CD4-positive, CD25-positive, alpha-beta regulatory T cell (primary cell): ENCODE measurements around the gene RERE. TPM values are rescaled to one million over a fixed set of nuclear protein-coding genes. Genes with fewer than 3 reads are reported as not detected.
"Not testable (repeated sequence)": the region's sequence is repeated elsewhere in the genome, so short reads cannot be mapped to it uniquely, and the experiment has no call there.

Experiments used
- ATAC-seq, 2 donors: fragments of 150-1000 bp; cut with Tn5 transposase; one replicate each; pipeline ENCODE4 v1.10.0; 2021; ENCODE audit warnings: low read depth in 2 of 2, moderate number of reproducible peaks in 2 of 2, moderate library complexity in 1 of 2
- DNase-seq, 3 donors: peaks; one replicate each; pipeline versions ENCODE4 v3.0.0 to v3.0.0-alpha.2; 2012 to 2022; ENCODE audit warnings: mixed read lengths in 1 of 3
- H3K27ac ChIP-seq: one replicate; pipeline ENCODE4 v1.7.0; 2013; ENCODE audit warnings: mild to moderate bottlenecking, low read length; ENCODE audit not compliant: insufficient read depth, poor library complexity, severe bottlenecking
- H3K27me3 ChIP-seq: one replicate; pipeline ENCODE4 v1.7.0; 2013; ENCODE audit warnings: low read length; ENCODE audit not compliant: control insufficient read depth, insufficient read depth
- H3K36me3 ChIP-seq: one replicate; pipeline ENCODE4 v1.7.0; 2013; ENCODE audit warnings: mild to moderate bottlenecking, low read length, moderate library complexity; ENCODE audit not compliant: control insufficient read depth, insufficient read depth
- H3K4me1 ChIP-seq: 2 replicates; pipeline ENCODE4 v1.7.0; 2013; ENCODE audit warnings: mild to moderate bottlenecking, low read length; ENCODE audit not compliant: insufficient read depth, control insufficient read depth, poor library complexity, severe bottlenecking
- H3K4me3 ChIP-seq: one replicate; pipeline ENCODE4 v1.7.0; 2013; ENCODE audit warnings: low read depth, mild to moderate bottlenecking, low read length, moderate library complexity
- H3K9me3 ChIP-seq, 2 experiments: 1 replicate in 1 of 2; 2 replicates in 1 of 2; pipeline ENCODE4 v1.7.0; 2013; ENCODE audit warnings: low read length in 2 of 2, mild to moderate bottlenecking in 1 of 2, moderate library complexity in 1 of 2; ENCODE audit not compliant: control insufficient read depth in 2 of 2
- H3K27ac Mint-ChIP-seq, 3 donors: one replicate each; pipeline ENCODE4 v1.8.0; 2020 to 2022; ENCODE audit warnings: mild to moderate bottlenecking in 3 of 3, mixed read lengths in 3 of 3, moderate library complexity in 2 of 3
- H3K27me3 Mint-ChIP-seq: one replicate; pipeline ENCODE4 v1.8.0; 2022; ENCODE audit warnings: mild to moderate bottlenecking, mixed read lengths
- H3K36me3 Mint-ChIP-seq: one replicate; pipeline ENCODE4 v1.8.0; 2020; ENCODE audit warnings: mixed read lengths
- H3K4me1 Mint-ChIP-seq, 4 donors: one replicate each; pipeline ENCODE4 v1.8.0; 2020 to 2022; ENCODE audit warnings: mixed read lengths in 4 of 4, mild to moderate bottlenecking in 1 of 4
- H3K4me3 Mint-ChIP-seq, 4 donors: one replicate each; pipeline ENCODE4 v1.8.0; 2020 to 2022; ENCODE audit warnings: mild to moderate bottlenecking in 4 of 4, mixed read lengths in 4 of 4, moderate library complexity in 3 of 4
- H3K9me3 Mint-ChIP-seq, 7 donors: one replicate each; pipeline ENCODE4 v1.8.0; 2020 to 2022; ENCODE audit warnings: mixed read lengths in 7 of 7, mild to moderate bottlenecking in 3 of 7, moderate library complexity in 2 of 7
- polyA plus RNA-seq, 4 donors: library from polyadenylated mRNA; unstranded; fragments of 300-500 nt; fragmentation: Illumina TruSeq; gene quantifications; one replicate each; pipeline ENCODE4 v1.2.3, GENCODE V29; 2021
- total RNA-seq: library from RNA; stranded (reverse); gene quantifications from one replicate; pipeline ENCODE4 v1.2.3, GENCODE V29; 2022

The RERE gene
- total and polyA plus RNA-seq, 5 donors from 2014 or later, result 3.1 to 127 (median 5.7) TPM

- Histone ChIP-seq H3K4me1 (peaks cover 7% of the 10 kb centered on the region), H3K4me3 (no peak overlapping the region), H3K9me3 (no peaks in the 10 kb centered on the region), H3K36me3 (no peaks in the 10 kb centered on the region), H3K27ac (no peak overlapping the region), H3K27me3 (no peaks in the 10 kb centered on the region)
- Mint-ChIP-seq H3K9me3 (no peaks in the 10 kb centered on the region), H3K4me1 (peaks cover 6 to 14% (median 10%) of the 10 kb centered on the region in 4 donors), H3K27me3 (peaks cover 6% of the 10 kb centered on the region), H3K4me3 (no peak overlapping the region), H3K27ac (no peak overlapping the region), H3K36me3 (no peaks in the 10 kb centered on the region)
- ATAC-seq (no peak), DNase-seq (no peak)
Measured at GRCh38 chr1:8831340-8831739, 13.9 kb upstream of the RERE start.

- not testable (repeated sequence) for H3K27ac Mint-ChIP-seq, ATAC-seq, H3K27me3 Mint-ChIP-seq, H3K27ac ChIP-seq, H3K4me1 ChIP-seq, H3K27me3 ChIP-seq, DNase-seq, H3K4me3 ChIP-seq, H3K36me3 Mint-ChIP-seq, H3K9me3 ChIP-seq, H3K36me3 ChIP-seq, H3K9me3 Mint-ChIP-seq
- H3K4me3 Mint-ChIP-seq, result peak overlapping the region in 1 of 4 donors; percentile 86
- H3K4me1 Mint-ChIP-seq, result peaks cover 6 to 14% (median 10%) of the 10 kb centered on the region in 4 donors
Measured at GRCh38 chr1:8830732-8831131, 13.3 kb upstream of the RERE start.

GRCh38 chr1:8825985-8826481, 8.6 kb upstream of the RERE start:
- no peaks in the 10 kb centered on the region for H3K36me3 ChIP-seq
- Mint-ChIP-seq H3K4me1 (peaks cover 6 to 14% (median 9%) of the 10 kb centered on the region in 4 donors), H3K9me3 (no peaks in the 10 kb centered on the region), H3K36me3 (no peaks in the 10 kb centered on the region), H3K4me3 (no peak overlapping the region), H3K27me3 (peaks cover 23% of the 10 kb centered on the region), H3K27ac (no peak overlapping the region)
- H3K9me3 ChIP-seq, result no peaks in the 10 kb centered on the region
- H3K4me3 ChIP-seq, result no peak overlapping the region
- DNase-seq, result no peak
- H3K27ac ChIP-seq, result no peak overlapping the region
- no peaks in the 10 kb centered on the region for H3K27me3 ChIP-seq
- peaks cover 7% of the 10 kb centered on the region for H3K4me1 ChIP-seq
- ATAC-seq, result no peak

GRCh38 chr1:8823295-8823664, 5.8 kb upstream of the RERE start:
- ATAC-seq (no peak), DNase-seq (no peak)
- Histone ChIP-seq H3K4me1 (peaks cover 2% of the 10 kb centered on the region), H3K9me3 (no peaks in the 10 kb centered on the region), H3K4me3 (no peak overlapping the region), H3K36me3 (no peaks in the 10 kb centered on the region), H3K27ac (no peak overlapping the region), H3K27me3 (no peaks in the 10 kb centered on the region)
- Mint-ChIP-seq H3K36me3 (no peaks in the 10 kb centered on the region), H3K4me3 (peak overlapping the region in 1 of 4 donors; percentile 42), H3K27me3 (peaks cover 36% of the 10 kb centered on the region), H3K9me3 (no peaks in the 10 kb centered on the region), H3K27ac (no peak overlapping the region), H3K4me1 (peaks cover 0 to 3% (median 2%) of the 10 kb centered on the region in 4 donors)

GRCh38 chr1:8822373-8823294, 5.2 kb upstream of the RERE start:
- Histone ChIP-seq H3K36me3 (no peaks in the 10 kb centered on the region), H3K4me3 (no peak overlapping the region), H3K9me3 (no peaks in the 10 kb centered on the region), H3K27me3 (no peaks in the 10 kb centered on the region), H3K4me1 (peaks cover 5% of the 10 kb centered on the region), H3K27ac (no peak overlapping the region)
- Mint-ChIP-seq H3K27ac (no peak overlapping the region), H3K9me3 (no peaks in the 10 kb centered on the region), H3K36me3 (no peaks in the 10 kb centered on the region), H3K4me1 (peaks cover 2 to 7% (median 6%) of the 10 kb centered on the region in 4 donors), H3K4me3 (peak overlapping the region in 1 of 4 donors; percentile 54), H3K27me3 (peaks cover 40% of the 10 kb centered on the region)
- ATAC-seq (no peak), DNase-seq (no peak)

- no peaks in the 10 kb centered on the region for H3K9me3 ChIP-seq
- no peaks in the 10 kb centered on the region for H3K36me3 ChIP-seq
- H3K9me3 Mint-ChIP-seq, result no peaks in the 10 kb centered on the region
- H3K4me3 ChIP-seq, result no peak overlapping the region
- peak overlapping the region in 1 of 4 donors; percentile 67 for H3K4me3 Mint-ChIP-seq
- peaks cover 7 to 16% (median 12%) of the 10 kb centered on the region in 4 donors for H3K4me1 Mint-ChIP-seq
- peaks cover 14% of the 10 kb centered on the region for H3K4me1 ChIP-seq
- ATAC-seq (no peak), DNase-seq (no peak)
- no peak overlapping the region for H3K27ac ChIP-seq
- no peaks in the 10 kb centered on the region for H3K36me3 Mint-ChIP-seq
- H3K27me3 Mint-ChIP-seq, result peaks cover 49% of the 10 kb centered on the region
- H3K27ac Mint-ChIP-seq, result no peak overlapping the region
- H3K27me3 ChIP-seq, result no peaks in the 10 kb centered on the region
Measured at GRCh38 chr1:8821084-8821483, 3.6 kb upstream of the RERE start.

GRCh38 chr1:8818789-8819188, 1.3 kb upstream of the RERE start:
- H3K4me3 Mint-ChIP-seq, result peak overlapping the region; percentile 10 to 96 (median 35)
- H3K9me3 Mint-ChIP-seq, DNase-seq, H3K36me3 ChIP-seq, H3K27me3 ChIP-seq, ATAC-seq, H3K9me3 ChIP-seq, H3K27ac Mint-ChIP-seq, H3K36me3 Mint-ChIP-seq: not testable (repeated sequence)
- Histone ChIP-seq H3K4me1 (peaks cover 30% of the 10 kb centered on the region), H3K4me3 (peak overlapping the region; percentile 86), H3K27ac (peak overlapping the region; percentile 85)
- peaks cover 27 to 39% (median 32%) of the 10 kb centered on the region in 4 donors for H3K4me1 Mint-ChIP-seq
- H3K27me3 Mint-ChIP-seq, result peaks cover 60% of the 10 kb centered on the region
